AG04449 (cell line): ENCODE results near the gene TPRG1L.

ENCODE experiments used
- CTCF ChIA-PET: fragments of 350-600 bp; formaldehyde crosslinking; extraction: SDS; loops from one replicate; lab custom pipeline; 2021; ENCODE audit warnings: antibody characterized with exemption; lab: Yijun Ruan, JAX
- POLR2A ChIA-PET: fragments of 400-600, 350-600 bp; formaldehyde crosslinking; extraction: SDS; loops from one replicate; lab custom pipeline; 2020; ENCODE audit warnings: antibody characterized with exemption, inconsistent platforms; lab: Yijun Ruan, JAX
- DNase-seq: peaks from one replicate; pipeline ENCODE4 v3.0.0-alpha.2; 2010; ENCODE audit warnings: low read depth, low spot score
- H3K4me3 ChIP-seq: 2 replicates; pipeline ENCODE4 v1.5.1; 2011; ENCODE audit warnings: low read depth, mild to moderate bottlenecking, control low read depth, low read length
- CTCF ChIP-seq: IDR thresholded peaks from one replicate; pipeline ENCODE4 v1.5.1; 2011; ENCODE audit warnings: mild to moderate bottlenecking, moderate library complexity, low read length, control low read depth, inconsistent platforms; ENCODE audit not compliant: insufficient read depth; ENCODE audit errors: missing control alignments

Gene TPRG1L

DNA sequence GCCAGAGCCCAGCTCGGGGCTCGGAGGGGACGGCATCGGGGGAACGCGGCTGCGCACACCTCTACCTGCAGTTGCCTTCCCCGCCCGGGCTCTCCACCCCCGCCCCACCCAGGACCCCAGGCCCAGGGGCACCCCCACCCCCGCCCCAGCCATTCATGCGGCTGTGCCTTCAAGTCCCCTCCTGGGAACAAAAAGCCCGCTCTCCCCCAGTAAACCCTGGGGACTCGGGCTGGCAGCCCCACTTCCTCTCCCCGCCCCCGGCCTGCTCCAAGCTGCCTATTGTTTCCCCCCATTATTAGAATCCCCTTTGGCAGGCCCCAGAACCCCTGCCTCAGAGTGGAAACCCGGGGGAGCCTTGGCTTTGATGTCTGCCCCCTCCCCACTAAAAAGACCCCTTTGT lies 31.5 kb upstream of the TPRG1L start:
- CTCF ChIA-PET, result interaction anchor here (1.4 to 1.5 kb wide), 2 partner anchors 21 to 26 kb away, joined by 5 to 6 read pairs; no protein-coding TSS in a partner anchor
- no peak for DNase-seq
- TF ChIP-seq CTCF, result no peak
- POLR2A ChIA-PET, result no interaction called here
- H3K4me3 ChIP-seq, result no peak overlapping the region

GRCh38 chr1:3593745-3594144 lies 31.1 kb upstream of the TPRG1L start:
- no peak for TF ChIP-seq CTCF

DNA sequence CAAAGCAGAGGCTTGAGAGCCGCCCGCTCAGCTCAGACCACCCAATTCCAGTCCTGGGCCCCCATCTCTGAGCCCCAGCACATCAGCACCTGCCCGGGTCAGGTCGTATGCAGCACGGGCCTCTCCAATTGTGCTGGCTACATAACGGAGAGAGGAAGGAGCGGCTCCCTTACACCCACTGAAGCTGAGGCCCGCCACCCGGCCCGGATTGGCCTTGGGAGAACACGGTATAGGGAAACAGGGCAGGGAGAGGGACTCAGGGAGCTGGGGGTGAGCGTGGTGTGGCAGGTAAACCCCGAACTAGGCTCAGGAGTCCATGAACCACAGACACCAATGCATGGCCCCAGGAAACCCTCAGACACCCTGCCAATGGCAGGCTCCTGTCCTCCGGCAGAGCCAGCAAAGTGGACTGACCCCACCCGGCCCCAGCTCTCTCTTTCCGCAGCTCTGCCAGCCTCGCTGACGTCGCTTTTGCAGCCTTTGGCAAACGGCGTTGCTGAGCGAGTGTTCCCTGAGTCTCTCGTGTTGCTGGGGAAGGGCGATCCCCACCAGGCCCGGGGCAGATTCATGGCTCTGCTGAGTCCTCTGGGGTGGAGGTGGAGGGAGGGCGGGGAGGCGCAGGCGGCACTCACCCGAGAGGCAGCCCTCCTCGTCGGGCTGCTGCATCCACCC lies 30.0 kb upstream of the TPRG1L start:
- H3K4me3 ChIP-seq, result no peak overlapping the region
- no peak for DNase-seq
- CTCF ChIA-PET, result interaction anchor here (1.5 kb wide), 1 partner anchor 20 kb away, joined by 5 read pairs; no protein-coding TSS in a partner anchor
- POLR2A ChIA-PET, result no interaction called here
- no peak for TF ChIP-seq CTCF

More at GRCh38 chr1:3593745-3594144, 31.1 kb upstream of the TPRG1L start:
- DNase-seq, result no peak
- no peak overlapping the region for H3K4me3 ChIP-seq
- ChIA-PET POLR2A (no interaction called here), CTCF (interaction anchor here (1.4 to 1.5 kb wide), 2 partner anchors 21 to 25 kb away, joined by 5 to 6 read pairs; no protein-coding TSS in a partner anchor)

DNA sequence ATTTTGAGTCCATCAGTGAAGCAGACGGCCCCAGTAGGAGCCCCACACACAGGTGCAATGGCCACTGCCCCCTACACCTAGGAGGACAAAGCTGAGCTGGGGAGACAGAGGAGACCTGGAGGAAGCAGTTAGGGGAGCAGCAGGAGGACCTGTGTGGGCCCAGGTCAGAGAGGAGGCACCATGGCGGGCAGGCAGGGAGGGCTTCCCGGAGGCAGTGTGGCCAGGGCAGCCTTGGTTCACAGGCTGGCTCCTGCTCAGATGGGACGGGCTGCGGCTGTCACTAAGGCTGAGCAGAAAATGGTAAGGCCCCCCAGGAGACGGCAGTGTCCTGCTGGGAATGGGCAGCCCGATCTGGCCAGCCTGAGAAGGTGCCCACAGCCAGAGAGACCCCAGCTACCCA lies 28.9 kb upstream of the TPRG1L start:
- H3K4me3 ChIP-seq, result no peak overlapping the region
- ChIA-PET CTCF (no interaction called here), POLR2A (no interaction called here)
- DNase-seq, result no peak
- no peak for TF ChIP-seq CTCF

DNA sequence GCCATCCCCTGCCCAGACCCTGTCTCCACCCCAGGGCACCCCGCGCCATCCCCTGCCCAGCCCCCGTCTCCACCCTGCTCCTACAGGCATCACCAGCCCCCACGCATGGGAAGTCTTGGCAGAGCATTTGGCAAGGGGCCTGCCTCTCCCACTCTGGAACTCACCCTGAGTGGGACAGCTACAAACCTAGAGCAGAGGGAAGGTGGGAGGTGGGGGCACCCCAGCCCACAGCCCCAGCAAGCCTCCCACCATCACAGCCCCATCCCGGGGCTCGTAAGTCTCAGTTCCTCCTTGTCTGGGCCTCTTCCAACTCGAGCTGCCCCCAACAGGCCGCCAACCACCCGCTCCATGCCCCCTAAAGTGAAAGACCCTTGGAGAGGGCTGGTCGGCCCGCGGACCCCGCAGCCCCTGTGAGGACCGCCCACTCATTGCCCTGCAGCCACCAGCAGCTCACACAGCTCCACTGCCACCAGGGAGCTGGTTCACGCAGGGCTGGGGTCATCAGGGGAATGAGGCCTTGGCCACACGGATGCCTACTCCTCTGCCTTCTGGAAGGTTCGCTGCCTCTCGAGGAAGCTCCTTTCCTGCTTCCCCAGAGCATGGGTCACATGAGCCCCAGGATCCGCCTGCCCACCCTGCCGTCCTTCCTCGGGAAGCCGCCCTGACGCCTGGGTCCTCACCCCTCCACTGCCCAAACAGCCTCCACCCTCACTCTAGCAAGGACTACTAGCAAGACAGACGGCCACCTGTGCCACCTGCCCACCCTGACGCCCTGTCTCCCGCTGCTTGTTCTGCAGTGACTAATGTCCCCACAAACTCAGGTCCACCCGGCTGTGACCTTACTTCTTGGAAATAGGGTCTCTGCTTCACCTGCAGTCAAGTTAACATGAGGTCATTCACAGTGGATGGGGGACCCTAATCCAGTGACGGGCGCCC lies 27.9 kb upstream of the TPRG1L start:
- TF ChIP-seq CTCF, result no peak
- DNase-seq, result no peak
- ChIA-PET POLR2A (no interaction called here), CTCF (no interaction called here)
- H3K4me3 ChIP-seq, result no peak overlapping the region

- DNase-seq, result no peak
- ChIA-PET CTCF (no interaction called here), POLR2A (no interaction called here)
- H3K4me3 ChIP-seq, result no peak overlapping the region
- TF ChIP-seq CTCF, result no peak
Measured at GRCh38 chr1:3597599-3597964, 27.2 kb upstream of the TPRG1L start.
